C4-2B (cell line): ENCODE results near the gene SLC29A4.

ENCODE experiments used
- H3K27ac ChIP-seq: fragments of 450-650 bp; 2 replicates; pipeline ENCODE4 v1.5.1; 2017
- CTCF ChIP-seq: fragments of 450-650 bp; conservative IDR thresholded peaks from 2 replicates; pipeline ENCODE4 v1.5.1; 2017; ENCODE audit warnings: mild to moderate bottlenecking
- ZFX ChIP-seq: fragments of 450-650 bp; IDR thresholded peaks from 2 replicates; pipeline ENCODE4 v1.6.1; 2017

Gene SLC29A4

GRCh38 chr7:5343884-5344283 is 61.1 kb downstream of the SLC29A4 start:
- TF ChIP-seq ZFX (no peak), CTCF (no peak)
- H3K27ac ChIP-seq, result no peak overlapping the region

- no peak for TF ChIP-seq CTCF
- no peak for TF ChIP-seq ZFX
- H3K27ac ChIP-seq, result no peak overlapping the region
Measured at GRCh38 chr7:5344342-5344741, 61.6 kb downstream of the SLC29A4 start.

GRCh38 chr7:5345171-5345570 is 62.4 kb downstream of the SLC29A4 start:
- H3K27ac ChIP-seq, result no peak overlapping the region
- TF ChIP-seq ZFX (no peak), CTCF (no peak)

GRCh38 chr7:5345671-5346070 is 62.9 kb downstream of the SLC29A4 start:
- TF ChIP-seq CTCF, result no peak
- TF ChIP-seq ZFX, result no peak
- no peak overlapping the region for H3K27ac ChIP-seq

GRCh38 chr7:5348134-5349004 is 65.6 kb downstream of the SLC29A4 start:
- TF ChIP-seq ZFX, result no peak
- no peak for TF ChIP-seq CTCF
- no peak overlapping the region for H3K27ac ChIP-seq

- no peak overlapping the region for H3K27ac ChIP-seq
- TF ChIP-seq ZFX, result no peak
- TF ChIP-seq CTCF, result no peak
Measured at GRCh38 chr7:5349005-5349380, 66.2 kb downstream of the SLC29A4 start.

GRCh38 chr7:5349437-5350173 is 66.9 kb downstream of the SLC29A4 start:
- TF ChIP-seq CTCF, result no peak
- TF ChIP-seq ZFX, result no peak
- no peak overlapping the region for H3K27ac ChIP-seq
